Fibroblast of the aortic adventitia (primary cell): ENCODE results near the gene MPHOSPH8. TPM values are rescaled to one million over a fixed set of nuclear protein-coding genes. Genes with fewer than 3 reads are reported as not detected.

ENCODE experiments used
- DNase-seq: peaks from one replicate; pipeline ENCODE4 v3.0.0-alpha.2; 2010; ENCODE audit warnings: low read depth
- H3K4me3 ChIP-seq: 2 replicates; pipeline ENCODE4 v1.5.1; 2011; ENCODE audit warnings: low read depth, mild to moderate bottlenecking, control low read depth, low read length, moderate library complexity
- total RNA-seq: library from RNA; depleted of rRNA; stranded (reverse); fragments of >200 nt; gene quantifications from 2 replicates; pipeline ENCODE4 v1.2.3, GENCODE V29; 2012; ENCODE audit warnings: low replicate concordance
- TF ChIP-seq, protein P1 (sequence below): IDR thresholded peaks from 2 replicates; pipeline ENCODE4 v1.5.1; 2011; ENCODE audit warnings: mild to moderate bottlenecking, low read length, control low read depth, inconsistent platforms; ENCODE audit not compliant: insufficient read depth

MPHOSPH8 gene, protein sequence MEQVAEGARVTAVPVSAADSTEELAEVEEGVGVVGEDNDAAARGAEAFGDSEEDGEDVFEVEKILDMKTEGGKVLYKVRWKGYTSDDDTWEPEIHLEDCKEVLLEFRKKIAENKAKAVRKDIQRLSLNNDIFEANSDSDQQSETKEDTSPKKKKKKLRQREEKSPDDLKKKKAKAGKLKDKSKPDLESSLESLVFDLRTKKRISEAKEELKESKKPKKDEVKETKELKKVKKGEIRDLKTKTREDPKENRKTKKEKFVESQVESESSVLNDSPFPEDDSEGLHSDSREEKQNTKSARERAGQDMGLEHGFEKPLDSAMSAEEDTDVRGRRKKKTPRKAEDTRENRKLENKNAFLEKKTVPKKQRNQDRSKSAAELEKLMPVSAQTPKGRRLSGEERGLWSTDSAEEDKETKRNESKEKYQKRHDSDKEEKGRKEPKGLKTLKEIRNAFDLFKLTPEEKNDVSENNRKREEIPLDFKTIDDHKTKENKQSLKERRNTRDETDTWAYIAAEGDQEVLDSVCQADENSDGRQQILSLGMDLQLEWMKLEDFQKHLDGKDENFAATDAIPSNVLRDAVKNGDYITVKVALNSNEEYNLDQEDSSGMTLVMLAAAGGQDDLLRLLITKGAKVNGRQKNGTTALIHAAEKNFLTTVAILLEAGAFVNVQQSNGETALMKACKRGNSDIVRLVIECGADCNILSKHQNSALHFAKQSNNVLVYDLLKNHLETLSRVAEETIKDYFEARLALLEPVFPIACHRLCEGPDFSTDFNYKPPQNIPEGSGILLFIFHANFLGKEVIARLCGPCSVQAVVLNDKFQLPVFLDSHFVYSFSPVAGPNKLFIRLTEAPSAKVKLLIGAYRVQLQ
- total RNA-seq = 14.0 and 48.5 TPM in 2 replicates

DNA sequence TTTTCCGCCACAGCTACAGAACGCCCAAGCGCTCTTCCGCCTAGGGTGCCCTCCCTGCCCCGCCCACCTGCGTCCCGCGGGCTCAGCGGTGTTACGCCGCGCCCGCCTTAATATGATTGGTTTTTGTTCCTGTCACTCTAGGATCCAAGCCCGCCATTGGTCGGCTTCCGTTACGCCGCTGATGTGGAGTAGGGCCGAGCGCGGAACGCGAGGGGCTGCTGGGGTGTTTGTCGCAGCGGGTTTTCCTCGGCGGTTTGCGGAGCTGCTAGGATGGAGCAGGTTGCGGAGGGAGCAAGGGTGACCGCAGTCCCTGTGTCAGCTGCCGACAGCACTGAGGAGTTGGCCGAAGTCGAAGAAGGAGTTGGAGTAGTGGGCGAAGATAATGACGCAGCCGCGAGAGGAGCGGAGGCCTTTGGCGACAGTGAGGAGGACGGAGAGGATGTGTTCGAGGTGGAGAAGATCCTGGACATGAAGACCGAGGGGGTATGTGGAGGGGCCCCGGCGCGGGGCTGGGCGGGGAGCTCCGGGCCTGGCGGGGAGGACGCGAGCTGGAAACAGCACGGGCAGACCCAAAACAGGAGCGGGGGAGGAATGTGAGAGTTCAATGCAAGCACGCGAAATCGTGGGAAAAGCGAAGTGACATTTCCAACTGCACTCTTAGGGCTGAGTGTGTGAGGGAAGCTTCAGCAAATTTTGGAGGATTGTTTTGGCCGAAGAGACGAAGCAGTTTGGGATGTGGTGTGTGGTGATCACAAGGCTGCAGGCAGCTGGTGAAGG lies at the start of gene MPHOSPH8:
Gene MPHOSPH8 (plus strand): TSS at position 181 of the 777 bp plus-strand sequence. CDS start 90 bp downstream, at position 271.
- TF ChIP-seq, protein P1, sequence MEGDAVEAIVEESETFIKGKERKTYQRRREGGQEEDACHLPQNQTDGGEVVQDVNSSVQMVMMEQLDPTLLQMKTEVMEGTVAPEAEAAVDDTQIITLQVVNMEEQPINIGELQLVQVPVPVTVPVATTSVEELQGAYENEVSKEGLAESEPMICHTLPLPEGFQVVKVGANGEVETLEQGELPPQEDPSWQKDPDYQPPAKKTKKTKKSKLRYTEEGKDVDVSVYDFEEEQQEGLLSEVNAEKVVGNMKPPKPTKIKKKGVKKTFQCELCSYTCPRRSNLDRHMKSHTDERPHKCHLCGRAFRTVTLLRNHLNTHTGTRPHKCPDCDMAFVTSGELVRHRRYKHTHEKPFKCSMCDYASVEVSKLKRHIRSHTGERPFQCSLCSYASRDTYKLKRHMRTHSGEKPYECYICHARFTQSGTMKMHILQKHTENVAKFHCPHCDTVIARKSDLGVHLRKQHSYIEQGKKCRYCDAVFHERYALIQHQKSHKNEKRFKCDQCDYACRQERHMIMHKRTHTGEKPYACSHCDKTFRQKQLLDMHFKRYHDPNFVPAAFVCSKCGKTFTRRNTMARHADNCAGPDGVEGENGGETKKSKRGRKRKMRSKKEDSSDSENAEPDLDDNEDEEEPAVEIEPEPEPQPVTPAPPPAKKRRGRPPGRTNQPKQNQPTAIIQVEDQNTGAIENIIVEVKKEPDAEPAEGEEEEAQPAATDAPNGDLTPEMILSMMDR = no peak
- DNase-seq = peak; percentile 97
- H3K4me3 ChIP-seq = peak within 1 kb of the TSS; percentile 98

DNA sequence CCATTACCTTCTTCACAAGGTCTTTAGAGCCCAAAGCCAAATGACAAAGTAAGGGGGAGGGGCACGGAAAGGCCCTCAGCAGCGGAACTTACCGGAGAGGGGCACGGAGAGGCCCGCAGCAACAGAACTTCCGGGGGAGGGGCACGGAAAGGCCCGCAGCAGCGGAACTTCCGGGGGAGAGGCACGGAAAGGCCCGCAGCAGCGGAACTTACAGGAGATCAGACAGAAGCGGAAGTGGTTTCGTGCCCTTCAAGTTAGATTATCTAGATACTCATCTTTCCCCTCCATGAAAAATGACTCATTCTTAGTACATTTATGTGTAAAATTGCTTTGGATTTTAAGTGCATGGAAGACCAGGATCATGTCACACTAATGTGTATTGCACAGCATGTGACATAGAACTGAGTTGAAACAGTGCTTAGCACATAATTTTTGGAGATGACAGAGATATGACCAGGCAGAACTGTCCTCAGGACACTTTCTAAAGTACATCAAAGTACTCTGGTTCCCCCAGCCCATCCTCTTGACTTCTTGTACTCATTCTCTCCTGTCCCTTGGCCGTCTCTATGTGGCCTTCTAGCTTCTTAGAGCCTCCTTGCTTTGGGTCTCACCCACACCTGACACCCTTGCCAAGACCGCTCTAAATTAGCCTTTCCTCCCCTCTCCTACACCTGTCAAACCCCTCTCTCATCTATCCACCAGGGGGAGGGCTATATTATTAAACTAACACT lies 46.4 kb upstream of the MPHOSPH8 start:
- H3K4me3 ChIP-seq = no peak overlapping the region
- no peak for DNase-seq
- TF ChIP-seq, protein P1 = peak; percentile 33

DNA sequence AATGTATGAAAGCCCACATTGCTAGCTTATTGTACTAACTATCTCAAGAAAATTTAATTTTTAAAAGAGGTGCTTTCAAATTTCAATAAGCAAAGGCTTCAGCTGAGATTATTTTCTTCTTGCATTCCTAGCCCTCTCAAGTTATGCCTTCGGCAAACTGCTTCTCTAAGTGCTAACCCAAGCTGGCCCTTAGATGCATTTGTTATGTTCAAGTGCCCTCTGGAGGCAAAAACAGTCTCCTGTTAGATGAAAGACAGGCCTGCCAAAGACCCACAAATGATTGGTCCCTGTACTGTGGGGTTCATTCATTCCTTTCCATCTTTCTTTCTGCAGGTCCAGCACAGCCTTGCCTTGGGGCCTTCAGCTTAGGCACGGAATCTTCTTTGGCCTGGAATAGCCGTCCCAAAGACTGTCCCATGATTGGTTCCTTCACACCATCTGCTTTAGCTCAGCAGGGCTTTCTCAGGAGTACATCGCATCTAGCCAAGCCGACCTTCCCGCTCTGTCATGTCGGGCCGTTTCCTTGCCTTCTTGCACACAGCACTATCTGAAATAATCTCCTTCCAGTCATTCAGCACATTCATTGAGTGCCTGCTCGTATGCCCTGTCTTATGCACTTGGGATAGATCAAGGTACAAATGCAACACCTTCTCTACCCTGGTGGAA lies 45.7 kb upstream of the MPHOSPH8 start:
- TF ChIP-seq, protein P1 = peak; percentile 31
- DNase-seq = peak; percentile 52
- no peak overlapping the region for H3K4me3 ChIP-seq

DNA sequence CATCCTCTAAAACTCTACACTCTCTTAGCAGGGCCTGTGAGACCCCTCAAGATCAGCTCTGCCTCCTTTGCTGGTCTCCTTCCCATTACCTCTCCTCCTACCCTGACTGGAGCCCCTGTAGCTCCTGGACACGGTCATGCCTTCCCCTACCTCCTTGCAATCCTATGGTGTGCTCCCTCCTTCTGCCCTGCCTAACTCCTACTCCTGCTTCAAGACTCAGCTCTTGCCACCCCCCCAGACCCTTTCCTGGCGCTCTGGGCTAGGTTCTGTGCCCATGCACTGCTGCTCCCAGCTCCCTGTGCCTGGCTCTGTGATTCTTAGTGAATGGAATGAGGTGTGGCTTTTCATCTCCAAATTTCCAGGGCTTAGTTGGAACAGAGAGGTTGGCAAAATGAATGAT lies 44.1 kb upstream of the MPHOSPH8 start:
- TF ChIP-seq, protein P1 = no peak
- no peak for DNase-seq
- H3K4me3 ChIP-seq = no peak overlapping the region

DNA sequence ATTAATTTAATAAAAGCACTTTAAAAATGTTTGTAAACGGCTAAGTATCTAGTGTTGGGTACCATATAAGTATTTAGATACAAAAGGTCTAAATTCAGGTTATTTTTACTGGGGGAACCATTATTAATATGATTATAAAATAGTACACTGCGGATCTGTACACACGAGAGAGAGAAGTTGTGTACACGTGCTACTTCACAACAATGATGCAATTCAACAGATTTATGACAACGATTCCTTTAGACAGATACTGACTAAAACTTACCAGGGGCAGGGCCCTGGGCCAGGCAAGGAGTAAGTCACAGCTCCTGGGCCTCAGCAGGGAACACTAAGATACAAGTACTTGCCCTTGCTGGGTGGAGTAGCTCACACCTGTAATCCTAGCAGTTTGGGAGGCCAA lies 43.0 kb upstream of the MPHOSPH8 start:
- no peak overlapping the region for H3K4me3 ChIP-seq
- TF ChIP-seq, protein P1 = no peak
- no peak for DNase-seq

DNA sequence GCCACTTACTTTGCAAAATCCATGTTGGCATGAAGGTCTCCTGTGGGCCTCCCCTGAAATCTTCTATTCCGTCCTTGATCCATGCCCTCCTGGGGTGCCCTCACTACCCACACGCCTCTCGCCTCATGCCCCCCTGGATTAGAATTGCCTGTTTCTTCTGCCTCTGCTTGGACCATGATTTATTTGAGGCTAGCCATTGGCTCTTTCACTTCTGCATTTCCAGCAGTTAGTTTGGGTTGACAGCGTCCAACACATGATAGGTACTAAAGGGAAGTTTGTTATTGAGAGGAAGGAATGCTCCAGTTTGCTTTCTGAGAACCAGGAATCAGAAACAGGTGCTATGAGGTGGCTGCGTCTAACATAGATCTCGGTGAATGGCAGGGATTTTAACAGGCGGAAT lies 41.6 kb upstream of the MPHOSPH8 start:
- H3K4me3 ChIP-seq = no peak overlapping the region
- DNase-seq = no peak
- TF ChIP-seq, protein P1 = no peak
